HG02610 (cell line): ENCODE measurements around the gene TMEM132D.

Experiments used
- ATAC-seq: cut with Tn5 transposase; IDR thresholded peaks from one replicate; pipeline ENCODE4 v1.9.1; 2021; ENCODE audit warnings: mild to moderate bottlenecking, moderate library complexity; ENCODE audit not compliant: unreplicated experiment

Gene TMEM132D

GRCh38 chr12:129873833-129874208 is 30.0 kb downstream of the TMEM132D start:
- no peak for ATAC-seq

GRCh38 chr12:129873111-129873832 is 30.6 kb downstream of the TMEM132D start:
- no peak for ATAC-seq

GRCh38 chr12:129871991-129872972 is 31.5 kb downstream of the TMEM132D start:
- no peak for ATAC-seq

DNA sequence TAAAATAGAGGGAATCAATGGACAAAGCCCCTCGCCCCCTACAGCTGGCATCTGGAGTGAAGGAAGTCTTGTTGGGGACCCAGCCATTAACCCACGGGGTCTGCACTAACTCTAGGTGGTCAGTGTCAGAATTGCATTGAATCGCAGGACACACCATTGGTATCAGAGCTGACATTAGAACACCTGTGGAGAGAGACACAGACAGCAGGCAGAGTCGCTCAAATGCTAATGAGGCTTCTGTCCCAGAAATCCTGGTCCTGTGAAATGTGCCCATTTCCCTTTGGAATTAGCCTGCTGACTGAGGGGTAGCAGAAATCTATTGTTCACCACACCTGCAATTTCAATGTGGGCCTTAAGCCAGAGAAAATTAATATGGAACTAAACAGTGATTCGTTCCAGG is 33.0 kb downstream of the TMEM132D start:
- ATAC-seq = no peak

DNA sequence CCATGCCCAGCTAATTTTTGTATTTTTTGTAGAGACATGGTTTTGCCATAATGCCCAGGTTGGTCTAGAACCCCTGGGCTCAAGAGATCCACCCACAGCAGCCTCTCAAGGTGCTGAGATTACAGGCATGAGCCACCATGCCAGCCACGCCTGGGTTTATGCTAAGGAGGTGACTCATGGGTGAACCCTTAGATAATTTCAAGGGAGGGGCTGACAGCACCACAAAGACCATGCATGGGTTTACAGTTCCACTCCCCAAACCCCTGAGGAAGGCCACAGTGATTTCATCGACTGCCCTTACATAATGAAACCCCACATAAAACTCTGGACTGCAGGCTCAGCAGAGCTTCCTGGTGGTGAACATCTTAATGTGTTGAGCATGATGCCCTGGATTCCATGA is 33.7 kb downstream of the TMEM132D start:
- no peak for ATAC-seq

- no peak for ATAC-seq
These were observed 35.2 kb downstream of the TMEM132D start for GRCh38 chr12:129868575-129868974.

GRCh38 chr12:129863938-129864337 is 39.9 kb downstream of the TMEM132D start:
- no peak for ATAC-seq

DNA sequence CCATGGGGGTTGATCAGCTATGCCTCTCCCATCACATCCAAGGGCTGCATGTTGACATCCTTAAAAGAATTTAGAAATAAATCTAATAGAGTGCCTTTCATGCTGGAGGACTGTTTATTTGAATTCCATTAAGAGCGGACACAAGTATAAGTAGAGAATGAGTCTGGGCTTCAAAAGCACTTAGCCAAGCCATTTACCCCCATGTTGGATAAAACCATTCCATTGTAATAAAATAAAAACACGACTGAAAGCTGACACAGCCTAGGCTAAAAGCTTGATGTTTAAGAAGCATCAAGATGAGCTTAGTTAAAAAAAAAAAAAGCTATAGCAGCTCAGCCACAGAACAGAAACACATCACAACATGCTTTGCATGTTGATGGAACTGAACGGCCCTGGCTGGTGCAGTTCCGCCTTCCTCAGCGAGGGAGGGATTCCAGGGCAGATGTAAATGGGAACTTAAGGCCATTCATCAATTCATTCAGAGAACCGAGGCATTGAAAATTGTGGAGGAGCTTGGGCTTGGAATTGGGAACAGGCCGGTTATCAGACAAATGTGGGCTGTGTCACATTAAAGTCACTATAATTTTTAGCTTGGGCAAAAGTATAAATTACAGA is 41.2 kb downstream of the TMEM132D start:
- no peak for ATAC-seq

GRCh38 chr12:129861951-129862350 is 41.9 kb downstream of the TMEM132D start:
- no peak for ATAC-seq

GRCh38 chr12:129854591-129854990 is 49.2 kb downstream of the TMEM132D start:
- no peak for ATAC-seq

DNA sequence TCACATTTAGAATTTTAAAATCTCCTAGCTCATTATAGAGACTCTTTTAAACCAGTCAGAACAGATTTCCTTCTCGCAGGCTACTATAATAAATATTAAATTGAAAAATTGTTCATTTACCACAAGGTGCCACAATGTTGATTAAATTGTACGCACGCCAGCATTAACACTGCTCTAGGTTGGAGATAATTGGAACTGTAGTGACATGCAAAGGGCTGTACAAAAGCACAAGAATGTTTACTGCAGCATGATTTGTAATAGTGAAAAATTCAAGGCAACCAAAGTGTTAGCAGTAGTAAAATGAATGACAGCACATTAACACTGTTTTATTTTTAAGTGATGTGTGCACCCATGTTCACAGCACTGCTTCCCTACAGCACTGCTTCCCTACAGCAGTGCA is 52.5 kb downstream of the TMEM132D start:
- ATAC-seq = no peak

- no peak for ATAC-seq
These were observed 54.9 kb downstream of the TMEM132D start for GRCh38 chr12:129848876-129849275.

- no peak for ATAC-seq
These were observed 56.8 kb downstream of the TMEM132D start for GRCh38 chr12:129847063-129847462.

GRCh38 chr12:129844662-129845220 is 59.1 kb downstream of the TMEM132D start:
- ATAC-seq = no peak

DNA sequence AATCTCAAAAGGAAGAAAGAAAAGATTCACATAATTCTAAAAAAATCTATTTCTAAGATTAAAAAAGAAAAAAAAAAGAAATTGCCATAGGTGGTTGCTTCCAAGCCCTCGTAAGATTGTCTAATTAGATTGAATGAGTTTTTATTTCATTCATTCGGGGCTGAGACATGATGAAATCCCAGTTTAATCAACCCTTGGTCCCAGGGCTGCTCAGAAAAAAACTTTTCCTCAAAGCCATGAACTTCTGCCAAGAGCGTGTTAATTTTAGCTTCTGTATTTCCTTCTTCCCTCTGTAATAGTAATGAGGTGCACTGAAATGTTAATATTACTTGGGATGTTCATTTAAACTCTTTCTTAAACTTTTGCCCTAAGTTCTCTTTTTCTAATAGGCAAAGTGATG is 62.6 kb downstream of the TMEM132D start:
- no peak for ATAC-seq

GRCh38 chr12:129840145-129840884 is 63.5 kb downstream of the TMEM132D start:
- ATAC-seq = no peak

- no peak for ATAC-seq
These were observed 64.1 kb downstream of the TMEM132D start for GRCh38 chr12:129839679-129840078.

- no peak for ATAC-seq
These were observed 72.5 kb downstream of the TMEM132D start for GRCh38 chr12:129831294-129831693.

- ATAC-seq = no peak
These were observed 73.0 kb downstream of the TMEM132D start for GRCh38 chr12:129830796-129831195.

- ATAC-seq = no peak
These were observed 75.9 kb downstream of the TMEM132D start for GRCh38 chr12:129827866-129828384.
